Measurements from ENCODE around the gene FBXO15.

The FBXO15 gene

GRCh38 chr18:74115046-74115445 is 32.6 kb downstream of the FBXO15 start:
- no peak for DNase-seq (ENCODE audit: low read depth in 3 of 3, low spot score in 1 of 3)

GRCh38 chr18:74114116-74114515 is 33.5 kb downstream of the FBXO15 start:
- DNase-seq (ENCODE audit: low read depth in 3 of 3, low spot score in 1 of 3) = no peak

GRCh38 chr18:74113711-74114110 is 33.9 kb downstream of the FBXO15 start:
- DNase-seq (ENCODE audit: low read depth in 3 of 3, low spot score in 1 of 3) = no peak

DNA sequence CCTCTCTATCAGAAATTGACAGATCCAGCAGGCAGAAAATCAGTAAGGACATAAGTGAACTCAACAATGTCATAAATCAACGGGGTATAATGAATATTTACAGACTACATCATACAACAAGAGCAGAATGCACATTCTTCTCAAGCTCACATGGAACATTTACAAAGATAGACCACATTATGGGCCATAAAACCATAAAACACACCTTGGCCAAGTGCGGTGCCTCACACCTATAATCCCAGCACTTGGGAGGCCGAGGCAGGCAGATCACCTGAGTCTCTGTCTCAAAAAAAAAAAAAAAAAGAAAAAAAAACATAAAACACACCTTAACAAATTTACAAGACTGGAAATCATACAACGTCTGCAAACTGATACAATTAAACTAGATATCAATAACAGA is 36.7 kb downstream of the FBXO15 start:
- DNase-seq (ENCODE audit: low read depth in 3 of 3, low spot score in 1 of 3) = no peak

DNA sequence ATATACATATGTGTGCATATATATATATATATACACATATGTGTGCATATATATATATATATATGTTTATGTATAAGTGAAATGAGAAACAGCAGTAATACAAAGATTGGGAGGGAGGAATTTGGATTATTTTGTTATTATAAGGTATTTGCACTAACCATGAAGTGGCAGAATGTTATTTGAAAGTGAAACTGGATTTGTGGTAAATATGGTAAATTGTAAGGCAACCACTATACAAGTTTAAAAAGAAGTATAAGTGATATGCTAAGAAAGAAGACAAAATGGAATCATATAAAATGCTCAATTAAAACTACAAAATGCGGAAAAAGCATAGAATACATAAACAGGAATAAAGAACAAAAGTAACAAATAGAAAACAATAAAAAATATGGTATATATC is 37.5 kb downstream of the FBXO15 start:
- no peak for DNase-seq (ENCODE audit: low read depth in 3 of 3, low spot score in 1 of 3)

GRCh38 chr18:74108460-74108859 is 39.2 kb downstream of the FBXO15 start:
- no peak for DNase-seq (ENCODE audit: low read depth in 3 of 3, low spot score in 1 of 3)

DNA sequence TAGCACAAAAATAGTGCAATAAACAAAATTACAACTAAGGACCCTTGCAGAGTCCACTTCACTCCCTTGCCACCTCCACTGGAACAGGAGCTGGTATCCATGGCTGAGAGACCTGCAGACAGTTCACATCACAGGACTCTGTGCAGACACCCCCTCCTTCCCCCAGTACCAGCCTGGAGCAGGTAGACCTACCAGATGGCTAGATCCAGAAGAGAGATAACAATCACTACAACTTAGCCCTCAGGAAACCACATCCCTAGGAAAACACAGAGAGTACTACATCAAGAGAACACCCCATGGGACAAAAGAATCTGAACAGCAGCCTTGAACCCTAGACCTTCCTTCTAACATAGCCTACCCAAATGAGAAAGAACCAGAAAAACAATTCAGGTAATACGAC is 49.8 kb downstream of the FBXO15 start:
- no peak for DNase-seq (ENCODE audit: low read depth in 3 of 3, low spot score in 1 of 3)

- DNase-seq (ENCODE audit: low read depth in 3 of 3, low spot score in 1 of 3) = no peak
Measured at GRCh38 chr18:74092922-74093321, 54.7 kb downstream of the FBXO15 start.

DNA sequence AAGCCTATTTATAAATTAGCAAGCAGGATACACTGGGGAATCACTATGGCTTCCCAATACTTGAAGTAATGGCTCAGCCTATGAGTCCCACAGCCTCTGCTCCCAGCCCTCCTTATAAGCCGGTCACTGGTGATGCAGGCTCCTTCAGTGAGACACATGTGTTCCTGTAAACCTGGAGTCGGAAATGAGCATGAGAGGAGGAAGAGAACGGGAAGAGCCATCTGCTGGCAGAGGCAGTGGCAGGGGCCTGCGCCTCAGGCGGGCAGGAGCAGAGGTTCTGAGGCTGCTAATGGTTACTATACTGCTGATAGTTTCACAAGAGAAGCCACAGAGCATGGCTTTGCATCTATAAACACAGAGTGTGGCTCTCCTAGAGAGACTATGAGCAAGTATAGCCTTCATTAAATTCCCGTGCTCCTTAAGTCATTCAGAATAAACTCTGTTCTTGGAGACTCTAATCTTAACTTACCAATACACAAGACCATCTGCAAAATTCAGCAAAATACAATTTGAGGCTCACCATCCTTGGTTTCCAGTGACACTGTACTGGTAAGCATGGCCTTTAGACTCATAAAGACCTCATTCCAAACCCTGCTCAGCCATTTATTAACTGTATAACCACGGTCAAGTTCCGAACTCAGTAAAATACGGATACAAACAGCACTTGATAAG is 63.3 kb downstream of the FBXO15 start:
- no peak for DNase-seq (ENCODE audit: low read depth in 3 of 3, low spot score in 1 of 3)

DNA sequence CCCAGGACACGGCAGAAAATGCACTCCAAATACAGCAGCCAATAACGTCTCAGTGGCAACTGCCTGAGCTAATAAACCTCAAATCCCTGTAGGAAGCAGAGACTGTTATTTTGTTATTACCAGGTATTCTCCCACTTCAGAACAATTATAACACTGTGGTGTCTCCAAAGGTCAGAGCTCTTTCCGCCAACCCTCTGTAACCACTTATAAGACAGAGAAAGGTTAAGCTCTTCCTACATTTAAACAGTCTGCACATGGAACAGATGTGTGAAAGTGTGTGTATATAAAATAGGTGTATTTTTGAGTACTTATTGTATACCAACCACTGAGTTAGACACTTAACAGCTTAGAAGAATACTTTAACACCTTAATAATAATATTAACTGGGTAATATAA is 64.1 kb downstream of the FBXO15 start:
- DNase-seq (ENCODE audit: low read depth in 3 of 3, low spot score in 1 of 3) = no peak

GRCh38 chr18:74082742-74083556 is 64.7 kb downstream of the FBXO15 start:
- DNase-seq (ENCODE audit: low read depth in 3 of 3, low spot score in 1 of 3) = no peak

DNA sequence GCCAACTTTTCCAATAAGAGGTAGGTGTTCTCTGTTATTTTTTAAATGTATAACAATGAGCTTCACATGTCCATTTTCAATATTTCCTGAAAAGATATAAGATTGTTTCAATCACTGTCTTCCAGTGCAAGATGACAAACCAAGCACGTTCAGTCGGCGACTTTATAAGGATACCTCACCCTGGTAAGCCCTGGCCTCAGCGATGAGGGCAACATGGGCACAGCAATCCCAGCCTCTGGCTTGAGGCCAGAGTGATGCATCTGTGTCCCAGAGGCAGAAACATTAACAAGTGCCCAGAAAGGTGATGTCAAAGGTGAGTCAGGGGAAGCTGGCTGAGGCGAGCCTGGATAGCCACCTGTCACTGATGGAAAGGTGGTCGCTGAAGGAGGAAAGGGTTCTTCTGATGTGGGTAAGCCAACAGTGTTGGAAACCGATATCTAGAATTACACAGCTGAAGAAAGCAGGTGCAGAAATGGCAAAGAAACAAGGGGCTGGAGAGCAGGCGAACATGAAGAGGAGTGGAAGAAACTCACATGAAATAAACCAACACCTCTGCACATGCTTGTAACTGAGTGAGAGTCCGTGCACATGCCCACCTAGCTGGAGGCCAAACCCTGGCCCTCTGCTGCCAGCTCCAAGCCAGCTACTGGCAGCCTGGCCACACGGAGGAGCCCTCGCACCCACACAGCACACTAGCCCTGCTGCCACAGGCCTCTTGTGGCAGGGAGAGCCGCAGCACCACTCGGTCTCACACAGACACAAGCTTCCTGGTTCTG is 65.5 kb downstream of the FBXO15 start:
- peak in 2 of 3 donors; percentile 26 to 42 for DNase-seq (ENCODE audit: low read depth in 3 of 3, low spot score in 1 of 3)

GRCh38 chr18:74078257-74078656 is 69.4 kb downstream of the FBXO15 start:
- DNase-seq (ENCODE audit: low read depth in 3 of 3, low spot score in 1 of 3) = no peak

GRCh38 chr18:74074668-74075564 is 72.7 kb downstream of the FBXO15 start:
- no peak for DNase-seq (ENCODE audit: low read depth in 3 of 3, low spot score in 1 of 3)

DNA sequence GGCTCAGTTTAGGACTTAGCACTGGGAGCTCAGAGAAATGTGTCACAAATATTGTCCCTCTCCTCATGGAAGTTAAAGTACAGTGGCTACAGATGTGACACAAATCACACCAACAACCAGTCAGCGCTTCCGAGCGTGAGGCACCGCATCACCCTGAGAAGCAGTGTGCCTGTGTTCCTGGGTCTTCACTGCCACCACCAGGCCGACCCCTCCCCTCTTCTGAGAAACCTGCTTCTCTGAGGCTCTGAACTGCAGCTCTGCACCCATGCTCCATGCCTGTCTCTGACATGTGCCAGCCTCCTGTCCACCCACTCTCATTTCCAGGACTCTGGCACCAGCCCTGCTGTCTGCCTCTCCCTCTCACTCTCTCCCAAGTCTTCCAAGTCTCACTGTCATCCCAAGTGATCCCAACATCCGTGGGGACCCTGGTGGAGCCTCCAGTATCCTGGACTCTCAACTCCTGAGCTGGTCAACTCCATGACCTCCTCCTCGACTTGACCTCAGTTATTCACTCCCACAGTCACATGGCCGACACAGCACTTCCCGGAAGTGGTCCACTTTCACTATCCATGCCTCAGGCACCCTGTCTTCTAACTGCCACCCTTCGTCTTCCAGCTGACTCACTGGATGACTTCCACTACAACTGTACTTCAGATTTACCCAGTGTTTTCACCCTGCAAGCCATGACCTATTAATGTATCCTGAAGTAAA is 73.5 kb downstream of the FBXO15 start:
- DNase-seq (ENCODE audit: low read depth in 3 of 3, low spot score in 1 of 3) = no peak

DNA sequence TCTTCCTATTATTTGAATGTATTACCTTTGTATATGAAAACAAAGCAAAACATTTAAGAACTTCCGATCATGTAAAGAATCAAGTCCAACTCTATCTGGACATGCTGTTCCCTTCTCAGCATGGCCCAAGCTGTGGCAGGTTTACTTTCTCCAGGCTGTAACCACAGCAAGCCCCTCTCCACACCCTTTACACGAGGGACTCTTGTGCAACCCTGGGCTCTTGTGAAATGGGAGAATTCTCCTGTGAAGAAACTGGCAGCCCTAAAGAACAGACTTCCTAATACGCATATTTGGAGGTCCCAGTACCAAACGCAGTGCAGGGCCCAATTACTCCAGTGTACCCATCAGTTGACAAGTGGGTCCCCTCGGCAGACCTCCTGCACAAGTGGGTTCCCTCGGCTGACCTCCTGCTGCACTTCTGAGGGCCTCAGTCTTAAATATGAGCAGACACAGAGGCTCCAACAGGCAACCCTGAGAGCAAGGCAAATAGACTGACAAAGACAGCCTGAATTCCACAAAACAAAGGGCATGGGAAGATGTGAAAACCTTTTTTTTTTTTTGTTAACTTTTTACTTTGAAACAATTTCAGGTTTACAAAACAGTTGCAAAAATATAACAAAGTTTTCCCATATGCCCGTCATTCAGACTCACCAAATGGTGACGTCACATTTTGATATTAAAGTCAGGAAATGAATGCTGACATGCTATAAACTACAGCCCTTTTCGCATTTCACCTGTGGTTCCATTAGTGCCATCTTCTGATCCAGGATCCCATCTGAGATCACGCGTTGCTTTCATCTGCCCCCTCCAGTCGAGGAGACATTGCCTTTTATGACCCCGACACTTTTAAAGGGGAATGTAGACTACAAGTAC is 78.2 kb downstream of the FBXO15 start:
- no peak for DNase-seq (ENCODE audit: low read depth in 3 of 3, low spot score in 1 of 3)

- no peak for DNase-seq (ENCODE audit: low read depth in 3 of 3, low spot score in 1 of 3)
Measured at GRCh38 chr18:74068296-74068695, 79.3 kb downstream of the FBXO15 start.

- no peak for DNase-seq (ENCODE audit: low read depth in 3 of 3, low spot score in 1 of 3)
Measured at GRCh38 chr18:74066018-74066417, 81.6 kb downstream of the FBXO15 start.

- no peak for DNase-seq (ENCODE audit: low read depth in 3 of 3, low spot score in 1 of 3)
Measured at GRCh38 chr18:74065366-74065765, 82.3 kb downstream of the FBXO15 start.

Data from stimulated activated CD4-positive, alpha-beta T cell treated with anti-CD3 and anti-CD28 coated beads, TNF-alpha, amount 100 ng/mL, for 1 hour (primary cell).